Tibial nerve (tissue), 4 donors: ENCODE data around the gene BEND5. TPM values are rescaled to one million over a fixed set of nuclear protein-coding genes. Genes with fewer than 3 reads are reported as not detected.

Source experiments
- DNase-seq, 2 donors: peaks; one replicate each; pipeline ENCODE4 v3.0.0-alpha.2; 2019; ENCODE audit warnings: low spot score in 2 of 2
- H3K27ac ChIP-seq, 4 donors: fragments of 200-600 bp; sonication (generic) in 3 of 4; one replicate each; pipeline ENCODE4 v1.5.1; 2017 to 2019; ENCODE audit warnings: mild to moderate bottlenecking in 1 of 4
- H3K27me3 ChIP-seq, 2 donors: fragments of 200-600 bp; sonication (generic) in 1 of 2; one replicate each; pipeline versions ENCODE4 v1.5.1 to v1.6.0; 2017 to 2019
- H3K36me3 ChIP-seq, 3 donors: fragments of 200-600 bp; sonication (generic); one replicate each; pipeline ENCODE4 v1.5.1; 2018 to 2019
- H3K4me1 ChIP-seq, 4 donors: fragments of 200-600 bp; sonication (generic) in 3 of 4; one replicate each; pipeline ENCODE4 v1.5.1; 2017 to 2019
- H3K4me3 ChIP-seq, 4 donors: fragments of 200-600 bp; sonication (generic) in 3 of 4; one replicate each; pipeline ENCODE4 v1.5.1; 2017 to 2019; ENCODE audit warnings: mild to moderate bottlenecking in 1 of 4, moderate library complexity in 1 of 4
- H3K9me3 ChIP-seq, 4 donors: fragments of 200-600 bp; sonication (generic) in 3 of 4; one replicate each; pipeline ENCODE4 v1.5.1; 2017 to 2019
- EP300 ChIP-seq, 2 donors: sonication (generic); formaldehyde crosslinking; IDR thresholded peaks; one replicate each; pipeline ENCODE4 v1.6.1; 2017; ENCODE audit warnings: antibody characterized with exemption in 2 of 2, mild to moderate bottlenecking in 1 of 2
- POLR2A ChIP-seq, 2 donors: fragments of 450-650 bp; IDR thresholded peaks; one replicate each; pipeline ENCODE4 v1.6.1; 2017; ENCODE audit warnings: antibody characterized with exemption in 2 of 2, mild to moderate bottlenecking in 2 of 2, moderate library complexity in 2 of 2
- WGBS, 2 donors: methylation state at CpG; one replicate each; pipeline ENCODE4 v1.1.5; 2018; 5-methylcytosine and 5-hydroxymethylcytosine counted together
- total RNA-seq, 4 donors: library from RNA; depleted of rRNA; stranded (reverse); fragments of >200 nt; gene quantifications; one replicate each; pipeline ENCODE4 v1.1.0, GENCODE V29; 2016
- TF ChIP-seq, protein P1 (sequence below), 5 experiments: fragments of 200-600 bp in 3 of 5; fragments of 450-650 bp in 2 of 5; sonication (generic) in 3 of 5; IDR thresholded peaks; one replicate each; pipeline ENCODE4 v1.5.1; 2016 to 2019; ENCODE audit warnings: antibody characterized with exemption in 5 of 5, mild to moderate bottlenecking in 3 of 5, moderate library complexity in 2 of 5

BEND5 gene
- total RNA-seq, 4 donors from 2014 or later = 1.5 to 4.7 (median 2.8) TPM

DNA sequence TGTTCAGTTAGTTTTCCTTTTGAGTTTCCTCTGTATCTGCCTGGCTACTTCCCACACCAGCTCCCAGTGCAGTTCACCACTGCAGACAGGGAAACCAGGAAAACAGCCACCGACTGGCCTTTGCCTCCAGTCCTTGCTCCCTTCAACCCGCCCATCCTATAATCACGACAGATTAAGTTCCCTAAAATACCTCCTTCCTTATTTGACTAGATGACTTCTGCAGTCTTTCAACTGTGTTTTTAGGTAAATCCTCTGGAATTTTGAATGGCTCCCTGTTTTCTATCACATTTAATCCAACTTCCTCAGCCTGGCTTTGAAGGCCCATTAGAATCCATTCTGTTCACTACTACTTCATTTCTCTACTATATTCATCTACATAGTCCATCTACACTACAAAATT lies 37.6 kb downstream of the BEND5 start:
- 55 to 71% methylated on average over 3 of the region's 3 CpGs for WGBS, 2 donors
- no peaks in the 10 kb centered on the region for H3K27me3 ChIP-seq
- no peak for TF ChIP-seq POLR2A (IDR thresholded peaks at IDR 0.05)
- TF ChIP-seq, protein P1, sequence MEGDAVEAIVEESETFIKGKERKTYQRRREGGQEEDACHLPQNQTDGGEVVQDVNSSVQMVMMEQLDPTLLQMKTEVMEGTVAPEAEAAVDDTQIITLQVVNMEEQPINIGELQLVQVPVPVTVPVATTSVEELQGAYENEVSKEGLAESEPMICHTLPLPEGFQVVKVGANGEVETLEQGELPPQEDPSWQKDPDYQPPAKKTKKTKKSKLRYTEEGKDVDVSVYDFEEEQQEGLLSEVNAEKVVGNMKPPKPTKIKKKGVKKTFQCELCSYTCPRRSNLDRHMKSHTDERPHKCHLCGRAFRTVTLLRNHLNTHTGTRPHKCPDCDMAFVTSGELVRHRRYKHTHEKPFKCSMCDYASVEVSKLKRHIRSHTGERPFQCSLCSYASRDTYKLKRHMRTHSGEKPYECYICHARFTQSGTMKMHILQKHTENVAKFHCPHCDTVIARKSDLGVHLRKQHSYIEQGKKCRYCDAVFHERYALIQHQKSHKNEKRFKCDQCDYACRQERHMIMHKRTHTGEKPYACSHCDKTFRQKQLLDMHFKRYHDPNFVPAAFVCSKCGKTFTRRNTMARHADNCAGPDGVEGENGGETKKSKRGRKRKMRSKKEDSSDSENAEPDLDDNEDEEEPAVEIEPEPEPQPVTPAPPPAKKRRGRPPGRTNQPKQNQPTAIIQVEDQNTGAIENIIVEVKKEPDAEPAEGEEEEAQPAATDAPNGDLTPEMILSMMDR (IDR thresholded peaks at IDR 0.05) = no peak
- no peak for TF ChIP-seq EP300 (IDR thresholded peaks at IDR 0.05)
- peaks cover 0 to 51% (median 0%) of the 10 kb centered on the region in 3 donors for H3K36me3 ChIP-seq
- H3K9me3 ChIP-seq = no peaks in the 10 kb centered on the region
- H3K4me1 ChIP-seq = no peaks in the 10 kb centered on the region
- no peak for DNase-seq
- H3K27ac ChIP-seq = no peak overlapping the region
- no peak overlapping the region for H3K4me3 ChIP-seq

DNA sequence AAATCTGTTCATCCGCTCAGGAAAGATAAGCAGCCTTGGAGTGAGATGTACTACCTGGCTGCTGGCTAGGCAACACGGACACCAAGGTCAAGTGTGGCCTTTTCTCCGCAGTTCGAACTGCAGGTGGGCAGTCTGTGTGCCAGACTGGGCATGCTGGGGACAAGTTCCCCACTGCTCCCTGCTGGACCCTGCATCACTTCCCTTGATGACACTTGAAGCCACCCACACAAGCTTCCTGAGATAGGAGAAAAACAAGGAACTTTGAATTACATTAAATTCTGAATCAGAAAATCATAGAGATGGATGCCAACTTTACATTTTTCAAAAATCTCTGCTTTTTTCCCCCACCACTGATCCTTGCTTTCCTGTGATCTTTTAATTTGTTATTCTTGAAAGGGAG lies 38.3 kb downstream of the BEND5 start:
- Histone ChIP-seq H3K36me3 (peaks cover 0 to 59% (median 0%) of the 10 kb centered on the region in 3 donors), H3K27ac (no peak overlapping the region), H3K9me3 (no peaks in the 10 kb centered on the region), H3K27me3 (no peaks in the 10 kb centered on the region), H3K4me1 (no peaks in the 10 kb centered on the region), H3K4me3 (no peak overlapping the region)
- DNase-seq = no peak
- no peak for TF ChIP-seq POLR2A (IDR thresholded peaks at IDR 0.05)
- TF ChIP-seq EP300 (IDR thresholded peaks at IDR 0.05) = no peak
- TF ChIP-seq, protein P1 (IDR thresholded peaks at IDR 0.05) = no peak
- WGBS, 2 donors = 84 to 88% methylated on average over 3 to 4 of the region's 4 CpGs

DNA sequence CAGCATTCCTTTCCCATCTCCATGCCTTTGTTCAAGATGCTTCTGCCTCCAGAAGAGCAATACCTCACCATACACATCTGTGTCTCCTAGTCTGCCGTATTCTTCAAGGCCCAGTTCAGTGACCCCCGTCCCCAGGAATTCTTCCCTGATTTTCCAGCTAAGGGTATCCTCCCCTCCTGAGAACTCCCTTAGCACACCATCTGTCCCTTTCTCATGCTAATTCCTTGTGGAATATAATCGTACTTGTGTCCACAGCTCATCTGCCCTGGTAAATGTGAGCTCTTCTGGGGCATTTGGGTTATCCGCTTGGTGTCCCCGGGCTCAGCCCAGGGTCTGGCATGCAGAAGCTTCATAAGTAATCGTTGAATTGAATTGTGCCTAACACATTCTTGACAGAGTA lies 40.9 kb downstream of the BEND5 start:
- TF ChIP-seq, protein P1 (IDR thresholded peaks at IDR 0.05) = no peak
- TF ChIP-seq POLR2A (IDR thresholded peaks at IDR 0.05) (no peak), EP300 (IDR thresholded peaks at IDR 0.05) (no peak)
- H3K9me3 ChIP-seq = no peaks in the 10 kb centered on the region
- no peaks in the 10 kb centered on the region for H3K4me1 ChIP-seq
- no peak overlapping the region for H3K4me3 ChIP-seq
- no peak for DNase-seq
- WGBS, 2 donors = 92% methylated on average over 6 of the region's 6 CpGs
- no peaks in the 10 kb centered on the region for H3K27me3 ChIP-seq
- H3K36me3 ChIP-seq = peaks cover 0 to 75% (median 7%) of the 10 kb centered on the region in 3 donors
- H3K27ac ChIP-seq = no peak overlapping the region

DNA sequence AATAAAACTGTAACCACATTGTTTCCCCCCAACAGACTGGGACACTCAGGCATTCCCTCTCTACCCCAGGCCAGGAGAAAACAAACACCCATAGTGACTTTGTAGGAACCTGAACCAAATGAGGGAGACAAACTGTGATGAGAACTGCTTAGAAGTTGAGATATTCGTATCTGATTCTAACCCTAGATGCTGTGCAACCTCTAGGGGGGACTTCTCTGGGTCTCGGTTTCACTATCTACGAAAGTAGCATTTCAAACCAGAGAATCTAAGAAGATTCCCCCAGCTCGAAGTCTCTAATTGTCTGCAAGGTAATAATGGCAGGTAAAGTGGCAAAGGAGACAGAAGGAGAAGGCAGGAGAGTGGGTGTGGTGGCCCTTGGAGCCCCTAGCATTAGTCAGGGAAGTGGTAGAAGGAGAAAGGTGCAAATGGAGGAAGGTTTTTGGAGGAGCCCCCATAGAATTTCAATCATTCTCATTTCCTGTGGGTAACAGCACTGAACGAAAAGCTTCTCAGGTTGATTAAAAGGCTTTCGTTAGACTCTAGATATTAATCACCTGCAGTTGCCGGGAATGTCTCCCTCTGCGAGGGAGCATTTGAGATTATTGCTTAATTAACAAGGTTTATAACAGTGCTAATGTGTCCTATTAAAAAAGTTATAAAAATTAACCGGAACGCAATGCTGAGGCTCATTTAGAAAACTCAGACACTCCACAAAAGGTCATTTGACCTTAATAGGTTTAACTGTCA lies 46.4 kb downstream of the BEND5 start:
- no peak overlapping the region for H3K4me3 ChIP-seq
- H3K9me3 ChIP-seq = no peaks in the 10 kb centered on the region
- TF ChIP-seq POLR2A (IDR thresholded peaks at IDR 0.05) = no peak
- TF ChIP-seq, protein P1 (IDR thresholded peaks at IDR 0.05) = no peak
- TF ChIP-seq EP300 (IDR thresholded peaks at IDR 0.05) = no peak
- 78 to 82% methylated on average over 10 of the region's 10 CpGs for WGBS, 2 donors
- H3K27ac ChIP-seq = no peak overlapping the region
- no peak for DNase-seq
- no peaks in the 10 kb centered on the region for H3K4me1 ChIP-seq
- H3K27me3 ChIP-seq = no peaks in the 10 kb centered on the region
- H3K36me3 ChIP-seq = peaks cover 0 to 58% (median 7%) of the 10 kb centered on the region in 3 donors

DNA sequence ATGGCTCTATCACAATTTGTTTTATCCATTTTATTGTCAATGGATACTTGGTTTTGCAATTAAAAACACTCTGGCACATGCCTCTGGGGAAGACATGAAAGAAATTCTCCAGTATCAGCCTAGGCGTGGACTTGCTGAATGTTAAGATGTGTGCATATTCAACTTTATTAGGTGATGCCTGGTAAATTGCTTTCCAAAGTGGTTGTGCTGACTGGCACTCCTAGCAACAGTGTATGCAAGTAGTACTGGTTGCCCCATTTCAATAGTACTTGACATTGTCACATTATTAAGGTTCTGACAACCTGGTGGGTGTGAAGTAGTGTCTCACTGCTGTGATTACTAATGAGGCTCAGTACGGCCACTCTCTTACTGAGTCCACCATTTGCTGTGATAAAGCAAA lies 48.1 kb downstream of the BEND5 start:
- WGBS, 2 donors = 95 to 100% methylated on average over 2 of the region's 2 CpGs
- H3K4me1 ChIP-seq = no peaks in the 10 kb centered on the region

More for the DNA sequence above, 48.1 kb downstream of the BEND5 start:
- H3K36me3 ChIP-seq = peaks cover 0 to 40% (median 7%) of the 10 kb centered on the region in 3 donors
- TF ChIP-seq POLR2A (IDR thresholded peaks at IDR 0.05) = no peak
- no peak for TF ChIP-seq EP300 (IDR thresholded peaks at IDR 0.05)
- TF ChIP-seq, protein P1 (IDR thresholded peaks at IDR 0.05) = no peak
- no peak for DNase-seq
- no peaks in the 10 kb centered on the region for H3K9me3 ChIP-seq
- no peak overlapping the region for H3K27ac ChIP-seq
- no peak overlapping the region for H3K4me3 ChIP-seq
- H3K27me3 ChIP-seq = no peaks in the 10 kb centered on the region
